A549 (cell line): ENCODE results near the gene ENTPD5.

Source experiments
- CEBPB ChIP-seq, 2 experiments: fragments of >200 bp in 1 of 2; sonication (Bioruptor Twin) in 1 of 2; formaldehyde crosslinking in 1 of 2; IDR thresholded peaks; 2 replicates each; pipeline ENCODE4 v1.6.1; 2012 to 2016
- CTCF ChIP-seq: fragments of >200 bp; sonication (Bioruptor Twin); formaldehyde crosslinking; IDR thresholded peaks from 3 replicates; pipeline ENCODE4 v1.5.1; 2016
- FOSB ChIP-seq: fragments of 250-450 bp; sonication (Bioruptor Pico); IDR thresholded peaks from 2 replicates; pipeline ENCODE4 v1.5.0; 2020; ENCODE audit warnings: mild to moderate bottlenecking, moderate library complexity
- RAD21 ChIP-seq, 2 experiments: fragments of >200 bp in 1 of 2; sonication (Bioruptor Twin) in 1 of 2; formaldehyde crosslinking in 1 of 2; IDR thresholded peaks in 1 of 2; conservative IDR thresholded peaks in 1 of 2; 2 replicates in 1 of 2; 3 replicates in 1 of 2; pipeline ENCODE4 v1.6.1; 2012 to 2018; ENCODE audit warnings: inconsistent platforms in 1 of 2
- TF ChIP-seq, protein P1 (sequence below): fragments of 250-450 bp; sonication (Bioruptor Pico); IDR thresholded peaks from 2 replicates; pipeline ENCODE4 v1.5.0; 2021; ENCODE audit warnings: mild to moderate bottlenecking, moderate library complexity, borderline replicate concordance

DNA sequence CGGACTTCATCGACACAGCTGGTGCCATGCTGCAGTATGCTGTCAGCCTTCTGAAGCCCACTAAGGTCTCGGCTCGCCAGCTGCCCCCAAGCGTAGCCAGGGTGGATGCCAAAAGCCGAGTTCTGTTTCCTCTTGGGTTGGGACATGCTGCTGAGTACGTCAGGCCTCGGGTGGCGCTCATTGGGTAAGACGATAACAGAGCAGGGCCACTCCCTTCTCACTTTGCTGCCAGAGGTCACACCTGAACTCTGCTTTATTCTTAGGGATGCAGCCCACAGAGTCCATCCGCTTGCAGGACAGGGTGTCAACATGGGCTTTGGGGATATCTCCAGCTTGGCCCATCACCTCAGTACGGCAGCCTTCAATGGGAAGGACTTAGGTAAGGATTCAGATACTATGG is 57.9 kb downstream of the ENTPD5 start:
- TF ChIP-seq RAD21 (conservative IDR thresholded peaks at IDR 0.05 in 1 of 2, IDR thresholded peaks at IDR 0.05 in 1 of 2) = no peak
- no peak for TF ChIP-seq CTCF
- TF ChIP-seq CEBPB (IDR thresholded peaks at IDR 0.05) = no peak
- TF ChIP-seq, protein P1, sequence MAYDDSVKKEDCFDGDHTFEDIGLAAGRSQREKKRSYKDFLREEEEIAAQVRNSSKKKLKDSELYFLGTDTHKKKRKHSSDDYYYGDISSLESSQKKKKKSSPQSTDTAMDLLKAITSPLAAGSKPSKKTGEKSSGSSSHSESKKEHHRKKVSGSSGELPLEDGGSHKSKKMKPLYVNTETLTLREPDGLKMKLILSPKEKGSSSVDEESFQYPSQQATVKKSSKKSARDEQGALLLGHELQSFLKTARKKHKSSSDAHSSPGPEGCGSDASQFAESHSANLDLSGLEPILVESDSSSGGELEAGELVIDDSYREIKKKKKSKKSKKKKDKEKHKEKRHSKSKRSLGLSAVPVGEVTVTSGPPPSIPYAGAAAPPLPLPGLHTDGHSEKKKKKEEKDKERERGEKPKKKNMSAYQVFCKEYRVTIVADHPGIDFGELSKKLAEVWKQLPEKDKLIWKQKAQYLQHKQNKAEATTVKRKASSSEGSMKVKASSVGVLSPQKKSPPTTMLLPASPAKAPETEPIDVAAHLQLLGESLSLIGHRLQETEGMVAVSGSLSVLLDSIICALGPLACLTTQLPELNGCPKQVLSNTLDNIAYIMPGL (CRISPR knock-in tag) = no peak
- TF ChIP-seq FOSB (CRISPR knock-in tag) = no peak
